T-helper 2 cell treated with Interferon-gamma antibody and Interleukin-4, amounts not matched to agents 100 ng/mL and 5 ng/mL, for 36 hours (primary cell): ENCODE results near the gene MT1X. TPM values are rescaled to one million over a fixed set of nuclear protein-coding genes. Genes with fewer than 3 reads are reported as not detected.

Experiments used
- total RNA-seq: library from RNA; stranded (reverse); gene quantifications from 2 replicates; pipeline ENCODE4 v1.2.3, GENCODE V29; 2022

MT1X gene
- total RNA-seq, 1 donor from 2014 or later: 64.6 TPM

Other genes starting within 250 kb of the MT1X start
- 224 and 230 TPM in 2 replicates for gene NUDT21, start 231.1 kb upstream of the MT1X start, total RNA-seq
- 50.6 TPM in 2 replicates for gene OGFOD1, start 230.9 kb upstream of the MT1X start, total RNA-seq
- 12.5 and 15.8 TPM in 2 replicates for gene BBS2, start 162.4 kb upstream of the MT1X start, total RNA-seq
- not detected in 2 replicates for gene MT4, start 117.4 kb upstream of the MT1X start, total RNA-seq
- gene MT3, start 92.9 kb upstream of the MT1X start, total RNA-seq: 3.4 and 4.9 TPM in 2 replicates
- gene MT2A, start 73.9 kb upstream of the MT1X start, total RNA-seq: 282 and 285 TPM in 2 replicates
- 169 and 187 TPM in 2 replicates for gene MT1E, start 56.7 kb upstream of the MT1X start, total RNA-seq
- 0.45 TPM in 1 of 2 replicates, not detected in the other for gene MT1M, start 49.8 kb upstream of the MT1X start, total RNA-seq
- 0.57 and 0.82 TPM in 2 replicates for gene MT1A, start 43.8 kb upstream of the MT1X start, total RNA-seq
- gene MT1B, start 30.6 kb upstream of the MT1X start, total RNA-seq: not detected in 2 replicates
- 18.5 and 24.1 TPM in 2 replicates for gene MT1F, start 24.5 kb upstream of the MT1X start, total RNA-seq
- gene MT1G, start 14.4 kb upstream of the MT1X start, total RNA-seq: 27.6 and 30.1 TPM in 2 replicates
- gene MT1H, start 12.7 kb upstream of the MT1X start, total RNA-seq: 1.7 and 4.8 TPM in 2 replicates
- gene NUP93, start 47.7 kb downstream of the MT1X start, total RNA-seq: 97.2 and 101 TPM in 2 replicates
- not detected in 2 replicates for gene SLC12A3, start 182.7 kb downstream of the MT1X start, total RNA-seq
- 148 and 155 TPM in 2 replicates for gene HERPUD1, start 249.7 kb downstream of the MT1X start, total RNA-seq